Vagina (tissue), 2 donors: Measurements from ENCODE around the gene RBPJ. TPM values are rescaled to one million over a fixed set of nuclear protein-coding genes. Genes with fewer than 3 reads are reported as not detected.

Experiments
- DNase-seq, 2 donors: peaks; one replicate each; pipeline ENCODE4 v3.0.0-alpha.2; 2017; ENCODE audit errors: extremely low spot score in 2 of 2
- H3K27ac ChIP-seq: fragments of 200-600 bp; sonication (generic); one replicate; pipeline ENCODE4 v1.5.1; 2019
- H3K27me3 ChIP-seq: fragments of 200-600 bp; sonication (generic); one replicate; pipeline ENCODE4 v1.5.1; 2019
- H3K36me3 ChIP-seq, 2 donors: fragments of 200-600 bp; sonication (generic); one replicate each; pipeline ENCODE4 v1.5.1; 2017 to 2019
- H3K4me1 ChIP-seq: fragments of 200-600 bp; sonication (generic); one replicate; pipeline ENCODE4 v1.5.1; 2019
- H3K4me3 ChIP-seq, 2 donors: fragments of 200-600 bp; sonication (generic); 1 replicate in 1 of 2; 2 replicates in 1 of 2; pipeline ENCODE4 v1.5.1; 2016 to 2019
- H3K9me3 ChIP-seq: fragments of 200-600 bp; sonication (generic); one replicate; pipeline ENCODE4 v1.5.1; 2019
- CTCF ChIP-seq, 3 experiments: fragments of 450-650 bp in 2 of 3; fragments of 200-600 bp in 1 of 3; sonication (generic) in 1 of 3; IDR thresholded peaks; one replicate each; pipeline ENCODE4 v1.5.1; 2017 to 2019; ENCODE audit warnings: antibody characterized with exemption in 3 of 3, mild to moderate bottlenecking in 2 of 3, moderate library complexity in 2 of 3
- POLR2A ChIP-seq, 2 donors: fragments of 450-650 bp; IDR thresholded peaks; one replicate each; pipeline ENCODE4 v1.6.1; 2017; ENCODE audit warnings: antibody characterized with exemption in 2 of 2, mild to moderate bottlenecking in 2 of 2, moderate library complexity in 2 of 2
- POLR2AphosphoS5 ChIP-seq, 2 donors: sonication (generic); formaldehyde crosslinking; IDR thresholded peaks; one replicate each; pipeline ENCODE4 v1.9.0; 2017; ENCODE audit warnings: antibody characterized with exemption in 2 of 2, mild to moderate bottlenecking in 2 of 2, low read depth in 1 of 2; ENCODE audit not compliant: insufficient read depth in 1 of 2
- intact Hi-C: fragments of 100-400 bp; cut with DNase I; formaldehyde crosslinking; loops from one replicate; pipeline ENCODE4 v1.15.1; 2023
- total RNA-seq: library from RNA; depleted of rRNA; stranded (reverse); fragments of >200 nt; gene quantifications from one replicate; pipeline ENCODE4 v1.2.3, GENCODE V29; 2016

RBPJ gene
- total RNA-seq, 1 donor from 2014 or later = 50.8 TPM

DNA sequence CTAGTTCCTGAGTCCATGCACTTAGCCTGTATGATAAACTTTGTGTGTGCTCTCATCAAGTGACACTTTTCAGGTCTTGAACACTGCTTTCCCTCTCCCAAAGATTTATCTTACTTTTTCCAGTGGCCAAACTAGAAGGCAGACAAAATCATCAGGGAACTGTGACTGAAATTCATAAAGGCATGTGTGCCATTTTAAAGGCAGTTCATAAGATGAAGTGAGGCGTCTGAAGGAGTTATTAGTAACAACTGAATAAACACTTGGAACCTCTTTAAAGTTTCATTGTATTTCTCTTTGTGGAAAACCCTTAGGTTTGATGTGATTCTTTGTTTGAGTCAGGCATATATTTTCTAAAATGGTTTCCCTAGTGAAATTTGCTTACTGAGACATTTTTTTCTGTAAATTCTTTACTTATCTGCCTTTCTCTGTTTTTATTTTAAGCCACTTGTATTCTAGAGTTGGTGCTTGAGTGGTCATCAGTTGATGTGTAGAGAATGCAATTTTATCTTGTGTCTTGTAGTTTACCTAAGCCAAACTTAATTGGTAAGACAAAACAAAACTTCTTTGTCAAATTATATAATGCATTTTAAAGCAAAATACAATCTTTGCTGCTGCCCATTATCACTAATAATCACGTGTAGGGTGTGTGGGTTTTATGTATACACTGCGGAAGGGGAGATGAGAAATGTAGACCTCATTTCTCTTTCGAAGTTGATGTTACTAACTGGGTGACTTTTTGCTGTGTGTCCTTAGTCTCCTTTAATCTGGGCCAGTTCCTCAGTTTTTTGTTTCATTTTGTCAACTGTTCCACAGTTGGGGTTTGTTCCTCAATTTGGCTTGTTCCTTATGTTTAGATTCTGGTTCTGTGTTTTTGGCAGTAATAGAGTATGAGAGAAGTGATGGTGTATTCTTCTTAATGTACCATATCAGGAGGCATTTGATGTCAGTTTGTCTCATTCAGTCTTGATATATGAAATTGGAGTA is 56.8 kb downstream of the RBPJ start:
- no peak for DNase-seq
- H3K27me3 ChIP-seq = no peaks in the 10 kb centered on the region
- no peak overlapping the region for H3K4me3 ChIP-seq
- peaks cover 30% of the 10 kb centered on the region for H3K4me1 ChIP-seq
- no peaks in the 10 kb centered on the region for H3K36me3 ChIP-seq
- TF ChIP-seq POLR2AphosphoS5 (IDR thresholded peaks at IDR 0.05; ENCODE audit: insufficient read depth in 1 of 2, low read depth in 1 of 2) = no peak
- TF ChIP-seq CTCF (IDR thresholded peaks at IDR 0.05) = no peak
- no peak for TF ChIP-seq POLR2A (IDR thresholded peaks at IDR 0.05)
- intact Hi-C loops = no loop called here
- no peak overlapping the region for H3K27ac ChIP-seq
- H3K9me3 ChIP-seq = no peaks in the 10 kb centered on the region

GRCh38 chr4:26379837-26380236 is 59.0 kb downstream of the RBPJ start:
- no peaks in the 10 kb centered on the region for H3K9me3 ChIP-seq
- no peaks in the 10 kb centered on the region for H3K27me3 ChIP-seq
- TF ChIP-seq POLR2A (IDR thresholded peaks at IDR 0.05) = no peak
- no peak for TF ChIP-seq POLR2AphosphoS5 (IDR thresholded peaks at IDR 0.05; ENCODE audit: insufficient read depth in 1 of 2, low read depth in 1 of 2)
- intact Hi-C loops = no loop called here
- no peak for DNase-seq
- peaks cover 27% of the 10 kb centered on the region for H3K4me1 ChIP-seq
- no peak overlapping the region for H3K4me3 ChIP-seq
- no peak overlapping the region for H3K27ac ChIP-seq
- H3K36me3 ChIP-seq = no peaks in the 10 kb centered on the region

- no peaks in the 10 kb centered on the region for H3K36me3 ChIP-seq
- H3K9me3 ChIP-seq = no peaks in the 10 kb centered on the region
- no peak for DNase-seq
- no peak overlapping the region for H3K4me3 ChIP-seq
- no peak overlapping the region for H3K27ac ChIP-seq
- peaks cover 27% of the 10 kb centered on the region for H3K4me1 ChIP-seq
- intact Hi-C loops = no loop called here
- TF ChIP-seq POLR2A (IDR thresholded peaks at IDR 0.05) (no peak), CTCF (IDR thresholded peaks at IDR 0.05) (no peak), POLR2AphosphoS5 (IDR thresholded peaks at IDR 0.05; ENCODE audit: insufficient read depth in 1 of 2, low read depth in 1 of 2) (no peak)
- H3K27me3 ChIP-seq = no peaks in the 10 kb centered on the region
These were observed 59.9 kb downstream of the RBPJ start for GRCh38 chr4:26380740-26381139.

GRCh38 chr4:26384380-26385057 is 63.7 kb downstream of the RBPJ start:
- intact Hi-C loops = no loop called here
- H3K36me3 ChIP-seq = peaks cover 0 to 13% of the 10 kb centered on the region in 2 donors
- H3K9me3 ChIP-seq = no peaks in the 10 kb centered on the region
- H3K4me1 ChIP-seq = peaks cover 18% of the 10 kb centered on the region
- H3K4me3 ChIP-seq = no peak overlapping the region
- H3K27me3 ChIP-seq = no peaks in the 10 kb centered on the region
- H3K27ac ChIP-seq = no peak overlapping the region
- TF ChIP-seq POLR2AphosphoS5 (IDR thresholded peaks at IDR 0.05; ENCODE audit: insufficient read depth in 1 of 2, low read depth in 1 of 2) (no peak), POLR2A (IDR thresholded peaks at IDR 0.05) (no peak), CTCF (IDR thresholded peaks at IDR 0.05) (no peak)
- DNase-seq = no peak

DNA sequence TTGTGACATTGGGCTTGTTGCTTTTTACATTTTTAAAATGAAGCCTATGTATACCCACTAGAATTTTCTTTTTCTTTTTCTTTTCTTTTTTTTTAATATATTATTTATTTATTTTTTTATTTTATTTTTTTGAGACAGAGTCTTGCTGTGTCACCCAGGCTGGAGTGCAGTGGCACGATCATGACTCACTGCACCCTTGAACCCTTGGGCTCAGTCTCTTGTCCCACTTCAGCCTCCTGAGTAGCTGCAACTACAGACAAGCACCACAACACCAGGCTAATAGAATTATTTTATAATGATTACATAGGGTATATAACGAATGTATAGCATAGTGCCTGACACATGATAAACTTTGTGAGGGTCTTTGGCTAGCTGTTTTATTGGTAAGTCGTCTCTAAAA is 64.9 kb downstream of the RBPJ start:
- Histone ChIP-seq H3K4me3 (no peak overlapping the region), H3K27me3 (no peaks in the 10 kb centered on the region), H3K36me3 (peaks cover 0 to 13% of the 10 kb centered on the region in 2 donors), H3K9me3 (no peaks in the 10 kb centered on the region), H3K27ac (no peak overlapping the region), H3K4me1 (peaks cover 6% of the 10 kb centered on the region)
- TF ChIP-seq POLR2AphosphoS5 (IDR thresholded peaks at IDR 0.05; ENCODE audit: insufficient read depth in 1 of 2, low read depth in 1 of 2) (no peak), CTCF (IDR thresholded peaks at IDR 0.05) (no peak), POLR2A (IDR thresholded peaks at IDR 0.05) (no peak)
- intact Hi-C loops = no loop called here
- DNase-seq = no peak
